ENCODE results near the gene CHPF2.
A peak's percentile ranks its signal among the peaks of the same experiment; 100 is the strongest.

The CHPF2 gene

GRCh38 chr7:151271699-151272355 lies 39.5 kb downstream of the CHPF2 start (continued):
- TF ChIP-seq ZNF26 (tag by site-specific recombination; IDR thresholded peaks at IDR 0.05), result no peak
- TF ChIP-seq SALL2 (tag by site-specific recombination; IDR thresholded peaks at IDR 0.05; ENCODE audit: borderline replicate concordance), result no peak

DNA sequence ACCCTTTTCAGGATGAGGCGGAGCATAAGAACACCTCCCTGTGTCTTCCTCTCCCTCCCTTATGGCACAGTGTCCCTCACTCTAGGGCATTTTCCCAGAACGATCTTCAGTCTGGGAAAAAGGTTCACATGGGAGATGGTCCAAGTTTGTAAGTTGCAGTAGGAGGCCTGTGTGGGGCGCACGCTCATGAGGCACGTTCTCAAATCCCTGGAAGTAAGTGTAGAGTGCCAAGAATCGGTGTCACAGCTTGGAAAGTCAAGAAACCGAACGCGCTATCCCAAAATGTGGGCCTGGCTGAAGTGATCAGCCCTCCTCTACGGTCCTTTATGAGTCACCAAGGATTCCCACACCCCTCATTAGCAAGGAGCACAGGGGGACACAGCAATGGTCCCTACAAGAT lies 40.1 kb downstream of the CHPF2 start:
- POLR2A ChIA-PET, result no interaction called here
- CTCF ChIA-PET, result no interaction called here
- Histone ChIP-seq H3K4me1 (ENCODE audit: control insufficient read depth, insufficient read depth, low read length) (no peaks in the 10 kb centered on the region), H3K27ac (ENCODE audit: extremely low read depth, low read depth, low read length) (no peak overlapping the region), H3K9me3 (ENCODE audit: control insufficient read depth, insufficient read depth, low read depth, low read length) (no peaks in the 10 kb centered on the region), H3K4me3 (ENCODE audit: low read depth, low read length) (no peak overlapping the region), H3K36me3 (ENCODE audit: control insufficient read depth in 2 of 2, insufficient read depth in 1 of 2, low read length in 2 of 2) (peaks cover 0 to 8% of the 10 kb centered on the region in 2 experiments; a peak in 1 of 3 replicates)
- TF ChIP-seq KLF16 (tag by site-specific recombination; IDR thresholded peaks at IDR 0.05) (no peak), INSM2 (tag by site-specific recombination; IDR thresholded peaks at IDR 0.05) (no peak), ZNF585B (tag by site-specific recombination; IDR thresholded peaks at IDR 0.05) (no peak)

- Histone ChIP-seq H3K4me1 (ENCODE audit: control insufficient read depth, insufficient read depth, low read length) (no peaks in the 10 kb centered on the region), H3K36me3 (ENCODE audit: control insufficient read depth in 2 of 2, insufficient read depth in 1 of 2, low read length in 2 of 2) (peaks cover 0 to 8% of the 10 kb centered on the region in 2 experiments; a peak in 1 of 3 replicates), H3K9me3 (ENCODE audit: control insufficient read depth, insufficient read depth, low read depth, low read length) (no peaks in the 10 kb centered on the region), H3K27ac (ENCODE audit: extremely low read depth, low read depth, low read length) (no peak overlapping the region), H3K4me3 (ENCODE audit: low read depth, low read length) (no peak overlapping the region)
- CTCF ChIA-PET, result no interaction called here
- TF ChIP-seq ZXDB (tag by site-specific recombination; IDR thresholded peaks at IDR 0.05) (no peak), ZNF239 (tag by site-specific recombination; IDR thresholded peaks at IDR 0.05) (no peak)
- POLR2A ChIA-PET, result no interaction called here
These were observed 40.6 kb downstream of the CHPF2 start for GRCh38 chr7:151272877-151273276.

GRCh38 chr7:151273651-151274390 lies 41.5 kb downstream of the CHPF2 start:
- H3K9me3 ChIP-seq (ENCODE audit: control insufficient read depth, insufficient read depth, low read depth, low read length), result no peaks in the 10 kb centered on the region
- H3K36me3 ChIP-seq (ENCODE audit: control insufficient read depth in 2 of 2, insufficient read depth in 1 of 2, low read length in 2 of 2), result peaks cover 0 to 8% of the 10 kb centered on the region in 2 experiments; a peak in 1 of 3 replicates
- H3K4me3 ChIP-seq (ENCODE audit: low read depth, low read length), result no peak overlapping the region
- H3K4me1 ChIP-seq (ENCODE audit: control insufficient read depth, insufficient read depth, low read length), result no peaks in the 10 kb centered on the region
- H3K27ac ChIP-seq (ENCODE audit: extremely low read depth, low read depth, low read length), result no peak overlapping the region
- TF ChIP-seq KLF7 (tag by site-specific recombination; IDR thresholded peaks at IDR 0.05; ENCODE audit: borderline replicate concordance) (no peak), ZNF544 (tag by site-specific recombination; IDR thresholded peaks at IDR 0.05) (no peak), ZNF560 (tag by site-specific recombination; IDR thresholded peaks at IDR 0.05; ENCODE audit: borderline replicate concordance) (no peak), ZNF449 (tag by site-specific recombination; IDR thresholded peaks at IDR 0.05) (0 out of 2 replicates have a peak, but pooled peaks have one; percentile 30)
- ChIA-PET POLR2A (no interaction called here), CTCF (interaction anchor here (1.6 kb wide), 1 partner anchor 30 kb away, joined by 5 read pairs; no protein-coding TSS in a partner anchor)
